IPS DF 6.9 (cell line): Measurements from ENCODE around the gene CEL.
"Not testable (repeated sequence)": the region's sequence is repeated elsewhere in the genome, so short reads cannot be mapped to it uniquely, and the experiment has no call there.

Source experiments
- DNase-seq: peaks from one replicate; pipeline ENCODE4 v3.0.0-alpha.2; 2013; ENCODE audit warnings: low read depth, low spot score
- H3K27ac ChIP-seq: one replicate; pipeline ENCODE4 v1.5.1; 2013; ENCODE audit warnings: low read length, control low read depth
- H3K27me3 ChIP-seq: 2 replicates; pipeline ENCODE4 v1.6.1; 2013; ENCODE audit warnings: mild to moderate bottlenecking, low read length; ENCODE audit not compliant: control insufficient read depth, insufficient read depth
- H3K36me3 ChIP-seq: 2 replicates; pipeline ENCODE4 v1.6.1; 2013; ENCODE audit warnings: low read length; ENCODE audit not compliant: control insufficient read depth, insufficient read depth
- H3K4me1 ChIP-seq: 2 replicates; pipeline ENCODE4 v1.6.1; 2013; ENCODE audit warnings: low read length; ENCODE audit not compliant: control insufficient read depth, insufficient read depth
- H3K4me3 ChIP-seq: 2 replicates; pipeline ENCODE4 v1.5.1; 2013; ENCODE audit warnings: mild to moderate bottlenecking, low read length
- H3K9me3 ChIP-seq: 2 replicates; pipeline ENCODE4 v1.6.1; 2013; ENCODE audit warnings: low read length, inconsistent platforms; ENCODE audit not compliant: control insufficient read depth, insufficient read depth
- WGBS: extraction: QIAGEN DNeasy Blood & Tissue Kit; methylation state at CpG from one replicate; pipeline ENCODE4 v1.1.7; 2013; ENCODE audit warnings: mixed read lengths, missing lambda C conversion rate; ENCODE audit not compliant: insufficient read length, insufficient coverage; 5-methylcytosine and 5-hydroxymethylcytosine counted together

The CEL gene

DNA sequence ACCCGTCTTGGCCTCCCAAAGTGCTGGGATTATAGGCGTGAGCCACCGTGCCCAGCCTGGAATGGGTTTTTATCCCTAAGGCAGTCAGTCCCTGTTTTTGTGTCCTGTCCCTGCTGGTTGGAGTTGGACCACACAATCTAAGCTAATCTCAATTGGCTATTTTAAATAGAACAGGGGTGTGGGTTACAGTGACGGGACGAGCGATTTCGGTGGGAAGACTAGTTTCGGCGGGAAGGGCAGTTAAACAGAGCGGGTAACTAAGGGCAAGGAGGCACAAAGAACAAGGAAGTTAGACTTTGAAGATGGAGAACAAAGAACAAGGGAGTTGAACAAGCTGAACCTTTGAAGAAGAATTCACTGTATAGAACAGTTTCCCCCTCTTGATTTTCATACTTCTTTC, 29.6 kb upstream of the CEL start:
- no peak for DNase-seq
- no peaks in the 10 kb centered on the region for H3K36me3 ChIP-seq
- H3K27me3 ChIP-seq, result no peaks in the 10 kb centered on the region
- peaks cover 4% of the 10 kb centered on the region for H3K4me1 ChIP-seq
- H3K4me3 ChIP-seq, result no peak overlapping the region
- no peak overlapping the region for H3K27ac ChIP-seq
- 100% methylated on average over 5 of the region's 10 CpGs for WGBS
- no peaks in the 10 kb centered on the region for H3K9me3 ChIP-seq

DNA sequence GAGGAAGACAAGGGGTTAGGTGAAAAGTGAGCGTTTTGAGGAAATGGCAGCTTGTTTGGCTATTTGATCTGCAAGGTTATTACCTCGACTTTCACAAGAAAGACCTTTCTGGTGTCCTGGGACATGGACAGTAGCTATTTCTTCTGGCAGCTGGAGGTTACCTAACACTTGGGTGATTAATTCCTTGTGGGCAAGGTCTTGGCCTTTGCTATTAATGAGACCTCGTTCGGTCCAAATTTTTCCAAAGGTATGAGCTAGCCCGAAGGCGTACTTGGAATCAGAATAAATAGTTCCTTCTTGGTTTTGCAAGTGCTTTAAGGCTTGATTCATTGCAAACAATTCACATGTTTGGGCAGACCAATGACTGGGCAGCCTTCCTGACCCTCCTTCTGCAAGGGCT, 26.1 kb upstream of the CEL start:
- no peak for DNase-seq
- H3K4me1 ChIP-seq, result peaks cover 3% of the 10 kb centered on the region; the same call in 1 of the 2 replicates
- no peak overlapping the region for H3K4me3 ChIP-seq
- no CpG with 5 or more reads among the region's 6 CpGs for WGBS
- no peaks in the 10 kb centered on the region for H3K36me3 ChIP-seq
- H3K27ac ChIP-seq, result no peak overlapping the region
- no peaks in the 10 kb centered on the region for H3K9me3 ChIP-seq
- H3K27me3 ChIP-seq, result no peaks in the 10 kb centered on the region

DNA sequence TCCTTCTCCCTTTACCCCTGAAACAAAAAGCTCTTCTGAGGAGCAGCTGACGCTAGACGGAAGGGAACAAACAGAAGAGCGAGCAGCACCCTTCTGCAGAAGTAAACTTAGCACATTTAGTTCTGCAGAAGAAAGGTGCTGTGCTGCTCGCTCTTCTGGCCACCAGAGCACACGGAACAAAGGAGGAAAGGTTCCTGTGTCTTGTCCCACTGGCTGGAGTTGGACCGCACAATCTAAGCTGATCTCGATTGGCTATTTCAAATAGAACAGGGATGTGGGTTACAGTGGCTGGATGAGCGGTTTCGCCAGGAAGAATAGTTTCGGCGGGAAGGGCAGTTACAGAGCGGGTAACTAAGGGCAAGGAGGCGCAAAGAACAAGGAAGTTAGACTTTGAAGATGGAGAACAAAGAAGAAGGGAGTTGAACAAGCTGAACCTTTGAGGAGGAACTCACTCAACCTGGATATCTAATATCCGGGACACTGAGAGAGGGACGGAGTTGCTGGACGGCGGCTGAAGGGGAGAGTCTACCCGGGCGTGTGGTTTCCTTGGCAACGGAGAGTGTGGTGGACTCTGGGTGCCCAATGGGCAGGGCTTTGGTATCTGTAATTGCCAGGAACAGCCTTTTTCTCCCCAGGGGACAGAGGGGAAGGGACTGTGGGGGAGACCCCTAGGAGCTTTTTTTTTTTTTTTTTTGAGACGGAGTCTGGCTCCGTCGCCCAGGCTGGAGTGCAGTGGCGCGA, 23.8 kb upstream of the CEL start:
- H3K4me1 ChIP-seq, result no peaks in the 10 kb centered on the region
- H3K4me3 ChIP-seq, result no peak overlapping the region
- peaks cover 10% of the 10 kb centered on the region for H3K36me3 ChIP-seq
- H3K27me3 ChIP-seq, result no peaks in the 10 kb centered on the region
- H3K27ac ChIP-seq, result no peak overlapping the region
- no CpG with 5 or more reads among the region's 25 CpGs for WGBS
- no peaks in the 10 kb centered on the region for H3K9me3 ChIP-seq
- DNase-seq, result no peak

DNA sequence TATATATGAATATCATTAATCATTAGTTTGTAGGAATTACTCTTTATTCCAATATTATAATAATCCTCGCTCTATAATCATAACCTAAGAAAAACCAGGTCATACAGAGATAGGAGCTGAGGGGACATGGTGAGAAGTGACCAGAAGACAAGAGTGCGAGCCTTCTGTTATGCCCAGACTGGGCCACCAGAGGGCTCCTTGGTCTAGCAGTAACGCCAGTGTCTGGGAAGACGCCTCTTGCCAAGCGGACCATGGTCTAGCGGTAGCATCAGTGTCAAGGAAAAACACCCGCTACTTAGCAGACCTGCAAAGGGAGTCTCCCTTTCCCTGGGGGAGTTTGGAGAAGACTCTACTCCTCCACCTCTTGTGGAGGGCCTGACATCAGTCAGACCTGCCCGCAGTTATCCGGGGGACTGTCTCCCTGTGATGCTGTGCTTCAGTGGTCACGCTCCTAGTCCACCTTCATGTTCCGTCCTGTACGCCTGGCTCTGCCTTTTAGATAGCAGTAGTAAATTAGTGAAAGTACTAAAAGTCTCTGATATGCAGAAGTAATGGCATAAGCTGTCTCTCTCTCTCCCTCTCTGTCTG, 20.8 kb upstream of the CEL start:
- H3K27ac ChIP-seq, DNase-seq, H3K27me3 ChIP-seq, H3K9me3 ChIP-seq, H3K4me3 ChIP-seq, H3K4me1 ChIP-seq: not testable (repeated sequence)
- no CpG with 5 or more reads among the region's 12 CpGs for WGBS
- peaks cover 18% of the 10 kb centered on the region for H3K36me3 ChIP-seq

DNA sequence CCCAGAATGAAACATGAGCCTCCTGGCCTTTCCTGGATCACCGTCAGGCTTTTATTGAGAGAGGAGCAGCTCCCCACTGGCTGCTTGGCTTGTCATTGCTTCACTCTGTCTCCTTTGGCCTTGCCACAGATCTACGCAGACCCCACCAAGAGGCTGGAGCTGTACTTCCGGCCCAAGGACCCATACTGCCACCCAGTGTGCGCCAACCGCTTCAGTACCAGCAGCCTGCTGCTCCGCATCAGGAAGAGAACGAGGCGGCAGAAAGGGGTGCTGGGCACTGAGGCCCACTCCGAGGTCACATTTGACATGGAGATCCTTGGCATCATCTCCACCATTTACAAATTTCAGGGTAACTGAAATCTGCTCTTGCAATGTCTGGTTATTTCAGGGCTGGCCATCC, 19.8 kb upstream of the CEL start:
- Histone ChIP-seq H3K4me3 (no peak overlapping the region), H3K36me3 (peaks cover 22% of the 10 kb centered on the region), H3K4me1 (no peaks in the 10 kb centered on the region; the same call in 1 of the 2 replicates), H3K9me3 (no peaks in the 10 kb centered on the region), H3K27ac (no peak overlapping the region), H3K27me3 (no peaks in the 10 kb centered on the region)
- no peak for DNase-seq
- WGBS, result no CpG with 5 or more reads among the region's 9 CpGs

DNA sequence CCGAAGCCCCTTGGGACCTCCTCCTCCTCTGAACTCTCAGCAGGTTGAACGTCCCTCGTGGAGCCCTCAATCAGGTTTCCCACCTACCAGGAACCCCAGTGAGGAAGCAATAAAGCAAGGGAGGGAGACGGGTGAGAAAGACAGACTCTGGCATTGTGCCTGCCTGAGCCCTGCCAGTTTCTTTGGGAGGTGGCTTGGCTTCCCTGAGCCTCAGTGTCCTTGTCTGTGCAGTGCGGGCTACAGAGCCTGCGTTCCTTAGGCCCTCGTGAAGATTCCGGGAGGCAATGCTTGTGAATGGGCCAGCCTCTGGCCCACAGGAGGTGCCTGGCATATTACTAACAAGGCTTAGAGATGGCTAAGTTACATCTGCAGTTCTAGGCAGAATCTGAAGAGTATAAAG, 19.1 kb upstream of the CEL start:
- no CpG with 5 or more reads among the region's 8 CpGs for WGBS

DNA sequence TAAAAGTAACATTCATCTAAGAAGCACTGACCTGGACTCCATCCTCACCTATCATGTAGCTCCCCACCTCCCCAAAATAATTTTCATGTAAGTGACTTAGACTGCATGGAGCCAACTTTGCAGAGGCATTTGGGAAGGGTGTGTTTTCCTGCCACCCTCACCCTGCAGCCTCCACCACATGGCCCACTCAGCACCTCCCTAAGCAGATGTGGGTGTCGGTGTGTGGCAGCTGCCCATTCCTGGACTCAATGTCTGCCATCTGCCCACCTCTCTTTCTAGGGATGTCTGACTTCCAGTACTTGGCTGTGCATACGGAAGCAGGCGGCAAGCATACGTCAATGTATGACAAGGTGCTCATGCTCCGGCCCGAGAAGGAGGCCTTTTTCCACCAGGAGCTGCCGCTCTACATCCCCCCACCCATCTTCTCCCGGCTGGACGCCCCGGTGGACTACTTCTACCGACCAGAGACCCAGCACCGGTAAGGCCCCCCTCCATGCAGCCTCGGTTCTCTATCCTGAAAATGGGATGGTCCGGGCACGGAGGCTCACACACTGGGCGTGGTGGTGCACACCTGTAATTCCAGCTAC, 18.2 kb upstream of the CEL start:
- Histone ChIP-seq H3K27me3 (no peaks in the 10 kb centered on the region), H3K4me3 (no peak overlapping the region), H3K4me1 (no peaks in the 10 kb centered on the region; the same call in 1 of the 2 replicates), H3K27ac (no peak overlapping the region), H3K36me3 (peaks cover 22% of the 10 kb centered on the region), H3K9me3 (no peaks in the 10 kb centered on the region)
- no peak for DNase-seq
- no CpG with 5 or more reads among the region's 16 CpGs for WGBS

More for the DNA sequence above, 19.1 kb upstream of the CEL start:
- Histone ChIP-seq H3K27me3 (no peaks in the 10 kb centered on the region), H3K4me1 (no peaks in the 10 kb centered on the region; the same call in 1 of the 2 replicates), H3K27ac (no peak overlapping the region), H3K9me3 (no peaks in the 10 kb centered on the region), H3K4me3 (no peak overlapping the region), H3K36me3 (peaks cover 22% of the 10 kb centered on the region)
- no peak for DNase-seq

DNA sequence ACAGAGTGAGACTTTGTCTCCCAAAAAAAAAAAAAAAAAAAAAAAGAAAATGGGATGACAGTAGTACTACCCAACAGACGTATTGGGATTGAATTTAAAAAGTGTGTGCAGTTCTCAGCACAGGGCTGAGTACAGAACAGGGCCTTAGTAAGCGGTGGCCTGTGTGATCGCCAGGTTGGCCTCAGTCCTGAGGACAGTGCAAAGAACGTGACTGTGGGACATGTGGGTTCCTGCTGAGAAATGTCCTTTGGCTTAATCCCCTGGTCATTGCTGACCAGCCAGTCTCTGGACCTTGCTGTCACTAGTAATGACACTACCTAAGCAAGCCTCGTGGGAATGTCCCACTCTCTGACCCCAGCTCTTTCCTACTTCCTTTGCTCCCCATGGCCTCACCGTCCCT, 17.7 kb upstream of the CEL start:
- Histone ChIP-seq H3K27ac (no peak overlapping the region), H3K9me3 (no peaks in the 10 kb centered on the region), H3K4me3 (no peak overlapping the region), H3K4me1 (no peaks in the 10 kb centered on the region; the same call in 1 of the 2 replicates), H3K36me3 (peaks cover 24% of the 10 kb centered on the region), H3K27me3 (no peaks in the 10 kb centered on the region)
- no peak for DNase-seq
- no CpG with 5 or more reads among the region's 6 CpGs for WGBS

DNA sequence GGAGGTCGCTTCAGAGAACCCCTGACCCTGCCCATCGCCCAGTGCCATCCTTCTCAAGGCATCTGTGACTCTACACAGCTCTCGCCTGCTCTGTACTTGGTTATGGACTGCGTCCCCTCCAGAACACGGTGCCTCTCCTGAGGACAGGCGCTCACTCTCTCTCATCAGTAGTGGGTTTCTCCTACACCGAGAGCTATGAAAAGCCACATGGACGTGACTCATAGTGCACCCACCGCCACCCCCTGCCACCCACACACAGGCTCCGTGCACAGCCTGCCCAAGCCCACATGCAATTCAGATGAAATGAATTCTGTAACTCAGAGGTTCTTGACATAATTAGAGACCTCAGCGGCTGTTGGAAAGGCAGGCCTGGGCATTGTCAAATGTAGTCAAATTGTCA, 17.1 kb upstream of the CEL start:
- no CpG with 5 or more reads among the region's 11 CpGs for WGBS
- no peaks in the 10 kb centered on the region; the same call in 1 of the 2 replicates for H3K4me1 ChIP-seq
- no peaks in the 10 kb centered on the region for H3K27me3 ChIP-seq
- no peak overlapping the region for H3K4me3 ChIP-seq
- H3K27ac ChIP-seq, result no peak overlapping the region
- H3K36me3 ChIP-seq, result peaks cover 24% of the 10 kb centered on the region
- H3K9me3 ChIP-seq, result no peaks in the 10 kb centered on the region
- DNase-seq, result no peak

DNA sequence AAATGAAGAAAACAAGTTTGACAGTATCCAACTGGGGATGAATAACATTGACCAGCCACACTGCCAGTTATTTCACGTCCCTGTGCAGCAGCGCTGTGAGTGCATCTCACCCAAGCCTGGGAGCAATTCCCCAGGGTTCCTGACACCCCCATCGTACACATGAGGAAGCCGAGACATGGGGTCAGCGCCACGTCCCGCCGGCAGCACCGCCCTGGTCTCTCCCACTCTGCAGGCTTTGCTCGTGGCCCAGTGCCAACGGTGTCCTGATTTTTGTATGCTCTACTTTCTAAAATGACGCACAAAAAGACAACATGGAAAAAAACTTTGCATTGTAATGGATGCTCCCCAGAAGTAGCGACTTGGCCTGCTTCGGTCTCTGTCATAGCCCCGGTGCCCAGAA, 16.6 kb upstream of the CEL start:
- peaks cover 29% of the 10 kb centered on the region for H3K36me3 ChIP-seq
- H3K4me3 ChIP-seq, result no peak overlapping the region
- H3K9me3 ChIP-seq, result no peaks in the 10 kb centered on the region
- H3K27ac ChIP-seq, result no peak overlapping the region
- H3K4me1 ChIP-seq, result no peaks in the 10 kb centered on the region; the same call in 1 of the 2 replicates
- DNase-seq, result no peak
- WGBS, result no CpG with 5 or more reads among the region's 15 CpGs
- no peaks in the 10 kb centered on the region for H3K27me3 ChIP-seq
